ENCODE results near the gene ANKLE2. TPM values are rescaled to one million over a fixed set of nuclear protein-coding genes. Genes with fewer than 3 reads are reported as not detected.

Gene ANKLE2
- total RNA-seq, 2 donors from 2014 or later, result 78.0 to 104 TPM

- Histone ChIP-seq H3K4me3 (no peak overlapping the region), H3K4me1 (ENCODE audit: control insufficient read depth in 1 of 2, low read depth in 2 of 2) (no peaks in the 10 kb centered on the region), H3K36me3 (peaks cover 67% of the 10 kb centered on the region), H3K9me3 (no peaks in the 10 kb centered on the region), H3K27me3 (replicated peaks; ENCODE audit: insufficient read depth) (no peaks in the 10 kb centered on the region), H3K27ac (no peak overlapping the region)
- ATAC-seq (ENCODE audit: insufficient number of reproducible peaks, low FRiP score, low read depth) (no peak), DNase-seq (ENCODE audit: low spot score) (no peak)
- no peak for TF ChIP-seq CTCF (IDR thresholded peaks at IDR 0.05)
Measured at GRCh38 chr12:132723764-132724140, 37.9 kb downstream of the ANKLE2 start.

GRCh38 chr12:132723015-132723763 is 38.4 kb downstream of the ANKLE2 start:
- no peak overlapping the region for H3K4me3 ChIP-seq
- H3K27me3 ChIP-seq (replicated peaks; ENCODE audit: insufficient read depth), result no peaks in the 10 kb centered on the region
- H3K36me3 ChIP-seq, result peaks cover 64% of the 10 kb centered on the region
- no peaks in the 10 kb centered on the region for H3K4me1 ChIP-seq (ENCODE audit: control insufficient read depth in 1 of 2, low read depth in 2 of 2)
- no peak overlapping the region for H3K27ac ChIP-seq
- no peak for ATAC-seq (ENCODE audit: insufficient number of reproducible peaks, low FRiP score, low read depth)
- no peak for DNase-seq (ENCODE audit: low spot score)
- no peak for TF ChIP-seq CTCF (IDR thresholded peaks at IDR 0.05)
- H3K9me3 ChIP-seq, result no peaks in the 10 kb centered on the region

- Histone ChIP-seq H3K9me3 (no peaks in the 10 kb centered on the region), H3K4me3 (no peak overlapping the region), H3K27me3 (replicated peaks; ENCODE audit: insufficient read depth) (no peaks in the 10 kb centered on the region), H3K27ac (no peak overlapping the region), H3K4me1 (ENCODE audit: control insufficient read depth in 1 of 2, low read depth in 2 of 2) (no peaks in the 10 kb centered on the region), H3K36me3 (peaks cover 57% of the 10 kb centered on the region)
- no peak for DNase-seq (ENCODE audit: low spot score)
- TF ChIP-seq CTCF (IDR thresholded peaks at IDR 0.05), result no peak
- ATAC-seq (ENCODE audit: insufficient number of reproducible peaks, low FRiP score, low read depth), result no peak
Measured at GRCh38 chr12:132720606-132721345, 40.9 kb downstream of the ANKLE2 start.

- H3K9me3 ChIP-seq, result no peaks in the 10 kb centered on the region
- ATAC-seq (ENCODE audit: insufficient number of reproducible peaks, low FRiP score, low read depth) (no peak), DNase-seq (ENCODE audit: low spot score) (no peak)
- no peak for TF ChIP-seq CTCF (IDR thresholded peaks at IDR 0.05)
- H3K27ac ChIP-seq, result no peak overlapping the region
- H3K4me3 ChIP-seq, result no peak overlapping the region
- H3K27me3 ChIP-seq (replicated peaks; ENCODE audit: insufficient read depth), result no peaks in the 10 kb centered on the region
- H3K4me1 ChIP-seq (ENCODE audit: control insufficient read depth in 1 of 2, low read depth in 2 of 2), result no peaks in the 10 kb centered on the region
- peaks cover 50% of the 10 kb centered on the region for H3K36me3 ChIP-seq
Measured at GRCh38 chr12:132719954-132720324, 41.7 kb downstream of the ANKLE2 start.

GRCh38 chr12:132719141-132719953 is 42.3 kb downstream of the ANKLE2 start:
- ATAC-seq (ENCODE audit: insufficient number of reproducible peaks, low FRiP score, low read depth) (no peak), DNase-seq (ENCODE audit: low spot score) (no peak)
- Histone ChIP-seq H3K4me3 (no peak overlapping the region), H3K36me3 (peaks cover 44% of the 10 kb centered on the region), H3K9me3 (no peaks in the 10 kb centered on the region), H3K27me3 (replicated peaks; ENCODE audit: insufficient read depth) (no peaks in the 10 kb centered on the region), H3K27ac (no peak overlapping the region), H3K4me1 (ENCODE audit: control insufficient read depth in 1 of 2, low read depth in 2 of 2) (no peaks in the 10 kb centered on the region)
- TF ChIP-seq CTCF (IDR thresholded peaks at IDR 0.05), result no peak
